CD14-positive monocyte (primary cell): ENCODE measurements around the gene ANTXR1. TPM values are rescaled to one million over a fixed set of nuclear protein-coding genes. Genes with fewer than 3 reads are reported as not detected.

ENCODE experiments used
- DNase-seq, 3 donors: peaks; one replicate each; pipeline ENCODE4 v3.0.0-alpha.2; 2011 to 2022
- H2AFZ ChIP-seq: 2 replicates; pipeline ENCODE4 v1.6.0; 2012; ENCODE audit warnings: mild to moderate bottlenecking, low read depth, low read length, inconsistent platforms; ENCODE audit not compliant: insufficient read depth, poor library complexity, severe bottlenecking
- H3K27ac ChIP-seq, 2 donors: 1 replicate in 1 of 2; 2 replicates in 1 of 2; pipeline ENCODE4 v1.5.1; 2012 to 2013; ENCODE audit warnings: low read length in 2 of 2, control low read depth in 1 of 2, inconsistent platforms in 1 of 2, low read depth in 1 of 2, mild to moderate bottlenecking in 1 of 2
- H3K27me3 ChIP-seq, 2 donors: one replicate each; pipeline versions ENCODE4 v1.6.0 to v1.6.1; 2011 to 2013; ENCODE audit warnings: low read length in 2 of 2; ENCODE audit not compliant: control insufficient read depth in 2 of 2, insufficient read depth in 2 of 2
- H3K36me3 ChIP-seq, 2 donors: replicated peaks in 1 of 2; 1 replicate in 1 of 2; 2 replicates in 1 of 2; pipeline versions ENCODE4 v1.5.1 to v1.6.1; 2012 to 2013; ENCODE audit warnings: low read length in 2 of 2, control low read depth in 1 of 2, inconsistent platforms in 1 of 2, mild to moderate bottlenecking in 1 of 2; ENCODE audit not compliant: insufficient read depth in 2 of 2, control insufficient read depth in 1 of 2
- H3K4me1 ChIP-seq, 2 donors: 1 replicate in 1 of 2; 2 replicates in 1 of 2; pipeline versions ENCODE4 v1.5.1 to v1.6.1; 2012 to 2013; ENCODE audit warnings: low read length in 2 of 2, control low read depth in 1 of 2, inconsistent platforms in 1 of 2, mild to moderate bottlenecking in 1 of 2, moderate library complexity in 1 of 2; ENCODE audit not compliant: insufficient read depth in 2 of 2, control insufficient read depth in 1 of 2
- H3K4me2 ChIP-seq: replicated peaks from 2 replicates; pipeline ENCODE3; 2012; ENCODE audit warnings: low read length, moderate library complexity, mild to moderate bottlenecking; ENCODE audit not compliant: poor library complexity, severe bottlenecking; ENCODE audit errors: extremely low read depth
- H3K4me3 ChIP-seq, 3 experiments: fragments of 200-600 bp in 1 of 3; sonication (generic) in 1 of 3; replicated peaks in 1 of 3; 1 replicate in 2 of 3; 2 replicates in 1 of 3; pipeline ENCODE4 v1.5.1; 2011 to 2013; ENCODE audit warnings: low read length in 3 of 3, mild to moderate bottlenecking in 3 of 3, control low read depth in 2 of 3, low read depth in 2 of 3, inconsistent platforms in 1 of 3, moderate library complexity in 1 of 3
- H3K79me2 ChIP-seq: 2 replicates; pipeline ENCODE4 v1.6.0; 2012; ENCODE audit warnings: mild to moderate bottlenecking, control low read depth, inconsistent platforms, low read length, moderate library complexity; ENCODE audit not compliant: insufficient read depth
- H3K9ac ChIP-seq: 2 replicates; pipeline ENCODE4 v1.6.0; 2017; ENCODE audit warnings: low read length, mild to moderate bottlenecking; ENCODE audit not compliant: insufficient read depth, poor library complexity, severe bottlenecking
- H3K9me3 ChIP-seq, 2 donors: replicated peaks in 1 of 2; 1 replicate in 1 of 2; 2 replicates in 1 of 2; pipeline versions ENCODE4 v1.5.1 to v1.6.1; 2012 to 2013; ENCODE audit warnings: low read length in 2 of 2, control low read depth in 1 of 2; ENCODE audit not compliant: control insufficient read depth in 1 of 2, insufficient read depth in 1 of 2
- H4K20me1 ChIP-seq: 2 replicates; pipeline ENCODE4 v1.6.0; 2012; ENCODE audit warnings: mild to moderate bottlenecking, low read length, control low read depth, moderate library complexity; ENCODE audit not compliant: insufficient read depth
- H3K27ac Mint-ChIP-seq, 7 donors: one replicate each; pipeline ENCODE4 v1.8.0; 2020; ENCODE audit warnings: mild to moderate bottlenecking in 7 of 7, mixed read lengths in 7 of 7, moderate library complexity in 6 of 7, inconsistent platforms in 2 of 7
- H3K27me3 Mint-ChIP-seq, 3 donors: one replicate each; pipeline ENCODE4 v1.8.0; 2021 to 2022; ENCODE audit warnings: low read depth in 3 of 3, mild to moderate bottlenecking in 3 of 3, mixed read lengths in 3 of 3, moderate library complexity in 3 of 3, inconsistent platforms in 1 of 3
- H3K36me3 Mint-ChIP-seq, 2 donors: one replicate each; pipeline ENCODE4 v1.8.0; 2020; ENCODE audit warnings: mixed read lengths in 2 of 2, inconsistent platforms in 1 of 2, mild to moderate bottlenecking in 1 of 2
- H3K4me1 Mint-ChIP-seq: one replicate; pipeline ENCODE4 v1.8.0; 2020; ENCODE audit warnings: mild to moderate bottlenecking, mixed read lengths
- H3K4me3 Mint-ChIP-seq, 2 donors: one replicate each; pipeline ENCODE4 v1.8.0; 2020; ENCODE audit warnings: mild to moderate bottlenecking in 2 of 2, mixed read lengths in 2 of 2, moderate library complexity in 1 of 2
- H3K9me3 Mint-ChIP-seq, 7 donors: one replicate each; pipeline ENCODE4 v1.8.0; 2020 to 2022; ENCODE audit warnings: mixed read lengths in 7 of 7, mild to moderate bottlenecking in 6 of 7, moderate library complexity in 6 of 7, inconsistent platforms in 2 of 7
- CTCF ChIP-seq: fragments of 200-600 bp; IDR thresholded peaks from one replicate; pipeline ENCODE4 v1.8.0; 2022; ENCODE audit warnings: antibody characterized with exemption, mild to moderate bottlenecking
- WGBS: methylation state at CpG from one replicate; pipeline ENCODE4 v1.1.5; 2013; ENCODE audit warnings: missing lambda C conversion rate; ENCODE audit not compliant: insufficient coverage; 5-methylcytosine and 5-hydroxymethylcytosine counted together
- intact Hi-C, 2 donors: fragments of 100-400 bp; cut with micrococcal nuclease; formaldehyde crosslinking; loops; one replicate each; pipeline versions ENCODE4 v1.15.0 to v1.15.1; 2023
- polyA plus RNA-seq, 3 donors: library from polyadenylated mRNA; depleted of rRNA in 1 of 3; unstranded in 2 of 3; stranded (reverse) in 1 of 3; fragments of 300-500 nt in 2 of 3; fragments of >200 nt in 1 of 3; fragmentation: Illumina TruSeq in 2 of 3; gene quantifications; 1 replicate in 2 of 3; 2 replicates in 1 of 3; pipeline ENCODE4 v1.2.3, GENCODE V29; 2012 to 2021

ANTXR1 gene
- polyA plus RNA-seq, 3 donors, result not detected

- no CpG with 5 or more reads among the region's 5 CpGs for WGBS
- H3K4me1 Mint-ChIP-seq, result peaks cover 5% of the 10 kb centered on the region
Measured at GRCh38 chr2:69287544-69287943, 274.6 kb downstream of the ANTXR1 start.

GRCh38 chr2:69288429-69288828, 275.4 kb downstream of the ANTXR1 start:
- Histone ChIP-seq H4K20me1 (no peaks in the 10 kb centered on the region), H3K27me3 (no peaks in the 10 kb centered on the region), H3K79me2 (no peaks in the 10 kb centered on the region), H3K4me1 (no peaks in the 10 kb centered on the region), H3K27ac (no peak overlapping the region), H3K4me3 (no peak overlapping the region), H3K36me3 (no peaks in the 10 kb centered on the region), H3K4me2 (no peak overlapping the region), H3K9me3 (peaks cover 0 to 3% of the 10 kb centered on the region in 2 donors), H2AFZ (no peak overlapping the region), H3K9ac (no peak overlapping the region)
- Mint-ChIP-seq H3K27ac (no peak overlapping the region), H3K27me3 (no peaks in the 10 kb centered on the region), H3K9me3 (peaks cover 0 to 4% (median 0%) of the 10 kb centered on the region in 7 donors), H3K4me1 (peaks cover 5% of the 10 kb centered on the region), H3K36me3 (no peaks in the 10 kb centered on the region), H3K4me3 (no peak overlapping the region)
- DNase-seq, result no peak
- TF ChIP-seq CTCF, result no peak
- intact Hi-C loops, result no loop called here
- WGBS, result no CpG with 5 or more reads among the region's 1 CpG

More at GRCh38 chr2:69287544-69287943, 274.6 kb downstream of the ANTXR1 start:
- Histone ChIP-seq H4K20me1 (no peaks in the 10 kb centered on the region), H3K27ac (no peak overlapping the region), H3K9ac (no peak overlapping the region), H3K4me2 (no peak overlapping the region), H3K4me1 (no peaks in the 10 kb centered on the region), H2AFZ (no peak overlapping the region), H3K36me3 (no peaks in the 10 kb centered on the region), H3K4me3 (no peak overlapping the region), H3K27me3 (no peaks in the 10 kb centered on the region), H3K79me2 (no peaks in the 10 kb centered on the region), H3K9me3 (peaks cover 0 to 3% of the 10 kb centered on the region in 2 donors)
- no peak overlapping the region for H3K4me3 Mint-ChIP-seq
- TF ChIP-seq CTCF, result no peak
- DNase-seq, result no peak
- H3K9me3 Mint-ChIP-seq, result peaks cover 0 to 4% (median 0%) of the 10 kb centered on the region in 7 donors
- intact Hi-C loops, result no loop called here
- H3K27me3 Mint-ChIP-seq, result no peaks in the 10 kb centered on the region
- H3K36me3 Mint-ChIP-seq, result no peaks in the 10 kb centered on the region
- H3K27ac Mint-ChIP-seq, result peak overlapping the region in 1 of 7 donors; percentile 21
